Activated T-cell treated with anti-CD3 and anti-CD28 coated beads for 1 hour (primary cell): ENCODE data around the gene OR2F1.

ENCODE experiments used
- DNase-seq: peaks from one replicate; pipeline ENCODE4 v3.0.0-alpha.2; 2020; ENCODE audit warnings: low read depth

OR2F1 gene

DNA sequence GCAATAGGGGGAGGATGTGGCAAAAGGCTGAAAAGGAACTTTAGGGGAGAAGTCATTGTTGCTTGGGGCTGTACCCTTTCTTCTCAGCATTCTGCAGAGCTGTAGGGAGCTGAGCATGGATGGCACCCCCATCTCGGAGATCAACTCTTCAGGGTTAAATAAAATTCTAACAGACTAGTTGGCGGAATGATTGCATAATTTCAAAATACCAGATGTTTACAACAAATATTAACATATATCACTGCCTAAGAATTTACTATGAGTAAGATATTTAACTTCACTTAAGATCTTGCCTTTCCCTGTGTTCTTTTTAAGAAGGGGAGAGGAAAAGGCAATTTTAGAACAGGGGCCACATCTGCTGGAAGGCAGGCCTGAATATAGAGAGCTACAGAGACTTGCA lies 509 bp upstream of the OR2F1 start:
- DNase-seq = no peak

- DNase-seq = no peak
Measured at GRCh38 chr7:143958781-143959180, 4.1 kb downstream of the OR2F1 start.

DNA sequence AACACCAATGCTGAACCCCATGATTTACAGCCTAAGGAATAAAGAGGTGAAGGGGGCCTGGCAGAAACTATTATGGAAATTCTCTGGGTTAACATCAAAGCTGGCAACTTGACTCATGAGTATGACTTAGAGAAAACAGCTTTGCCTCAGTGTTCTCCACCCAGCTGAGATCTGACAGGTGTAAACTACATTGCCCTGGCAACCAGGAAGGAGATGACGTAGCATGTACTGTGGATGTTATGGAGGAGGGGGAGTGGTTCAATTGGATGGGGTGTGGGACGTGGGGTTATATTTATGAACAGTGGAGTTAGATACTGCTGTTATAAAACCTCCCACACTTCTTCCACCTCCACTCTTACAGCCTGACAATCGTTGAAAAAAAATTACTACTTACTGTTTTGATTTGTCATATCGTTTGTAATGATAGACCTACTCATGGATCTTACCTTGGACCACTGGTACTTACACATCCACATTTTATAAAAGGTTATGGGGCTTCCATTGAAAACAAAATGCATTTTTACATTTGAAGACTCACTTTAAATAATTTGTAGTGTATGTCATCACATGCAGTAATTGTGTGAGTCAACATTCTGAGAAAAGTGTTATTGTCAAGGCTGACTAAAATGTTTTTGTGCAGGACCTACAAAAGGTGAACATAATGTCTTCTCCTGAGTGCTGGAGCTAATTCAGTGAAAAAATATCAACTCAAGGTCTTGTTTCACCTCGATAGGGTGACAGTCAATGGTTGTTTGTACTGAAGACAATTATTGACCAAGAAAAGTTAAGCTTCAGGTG lies 6.4 kb downstream of the OR2F1 start:
- DNase-seq = no peak

GRCh38 chr7:143965280-143965679 lies 10.6 kb downstream of the OR2F1 start:
- no peak for DNase-seq

- no peak for DNase-seq
Measured at GRCh38 chr7:143967398-143967797, 12.8 kb downstream of the OR2F1 start.

GRCh38 chr7:143973870-143974416 lies 19.3 kb downstream of the OR2F1 start:
- no peak for DNase-seq

GRCh38 chr7:143974459-143974858 lies 19.8 kb downstream of the OR2F1 start:
- no peak for DNase-seq

DNA sequence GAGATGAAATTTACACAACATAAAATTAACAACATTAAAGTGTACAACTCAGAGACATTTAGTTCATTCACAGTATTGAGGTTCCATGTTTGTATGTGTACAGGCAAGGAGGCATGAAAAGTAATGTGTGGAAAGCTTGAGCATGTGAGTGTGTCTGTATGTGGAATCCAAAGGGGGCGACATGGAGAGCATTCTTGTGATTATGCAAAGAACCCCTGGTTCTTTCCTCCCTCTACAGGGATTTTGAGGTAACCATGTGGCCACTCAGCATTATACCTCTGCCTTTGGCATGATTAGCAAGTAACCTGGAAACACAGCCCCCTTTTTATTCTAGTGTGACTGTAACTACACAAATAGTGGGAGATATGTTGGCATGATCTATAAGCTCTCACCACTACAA lies 21.0 kb downstream of the OR2F1 start:
- no peak for DNase-seq

DNA sequence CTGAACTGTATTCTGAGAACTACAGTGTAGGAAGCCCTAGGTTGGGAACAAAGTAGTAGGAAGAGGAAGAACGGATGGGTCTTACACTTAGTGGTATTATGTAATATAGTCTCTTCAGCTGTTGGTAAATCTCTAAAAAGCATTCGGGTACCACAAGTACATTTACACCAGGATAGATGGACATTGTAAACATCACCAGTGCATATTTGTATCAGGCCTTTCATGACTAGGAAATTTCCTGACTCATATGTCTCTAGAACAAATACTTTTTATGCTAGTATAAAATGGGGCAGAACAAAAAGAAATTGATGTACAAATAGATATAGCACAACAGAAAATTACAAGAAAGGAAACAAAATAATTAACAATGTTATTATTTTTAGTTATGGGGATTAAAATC lies 23.9 kb downstream of the OR2F1 start:
- no peak for DNase-seq

DNA sequence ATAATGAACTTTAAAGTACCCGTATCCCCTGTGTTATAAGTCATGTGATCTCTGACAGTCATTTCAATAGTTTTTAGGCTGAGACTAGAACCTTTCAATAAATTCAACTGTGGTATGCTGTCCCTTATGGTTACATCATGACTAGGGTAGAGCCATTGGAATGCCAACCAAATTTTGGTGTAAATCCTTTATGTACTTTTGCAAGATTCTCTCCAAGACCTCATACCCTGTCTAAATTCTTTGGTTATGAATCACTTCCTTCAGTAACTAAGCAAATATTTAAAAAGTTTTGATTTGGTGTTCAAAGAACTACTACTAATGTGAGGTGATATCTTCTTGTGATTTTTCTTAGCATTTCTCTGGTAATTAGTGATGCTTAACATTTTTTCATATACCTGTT lies 24.7 kb downstream of the OR2F1 start:
- DNase-seq = no peak

GRCh38 chr7:143979998-143980397 lies 25.4 kb downstream of the OR2F1 start:
- no peak for DNase-seq

DNA sequence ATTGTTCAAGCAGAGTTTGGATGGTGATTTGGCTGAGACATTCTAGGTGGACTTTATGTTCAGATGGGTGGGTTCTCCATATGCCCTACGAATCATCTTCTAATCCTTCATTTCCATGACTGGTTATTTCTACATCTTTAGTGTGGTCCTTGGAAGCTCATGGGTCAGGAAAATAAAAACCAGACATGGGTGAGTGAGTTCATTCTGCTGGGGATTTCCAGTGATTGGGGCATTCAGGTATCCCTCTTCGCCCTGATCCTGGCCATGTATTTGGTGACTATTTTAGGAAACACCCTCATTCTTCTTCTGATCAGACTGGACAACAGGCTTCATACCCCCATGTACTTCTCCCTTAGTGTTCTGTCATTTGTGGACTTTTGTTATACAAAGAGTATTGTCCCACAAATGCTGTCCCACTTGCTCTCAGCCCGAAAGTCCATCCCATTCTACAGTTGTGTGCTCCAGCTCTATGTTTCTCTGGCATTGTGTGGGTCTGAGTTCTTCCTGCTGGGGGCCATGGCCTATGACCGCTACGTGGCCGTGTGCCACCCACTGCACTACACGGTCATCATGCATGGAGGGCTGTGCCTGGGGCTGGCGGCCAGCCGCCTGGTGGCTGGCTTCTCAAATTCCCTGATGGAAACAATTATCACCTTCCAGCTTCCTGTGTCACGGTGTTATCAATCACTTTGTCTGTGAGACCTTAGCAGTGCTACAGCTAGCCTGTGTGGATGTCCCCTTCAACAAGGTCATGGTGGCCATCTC lies 26.3 kb downstream of the OR2F1 start:
- DNase-seq = no peak

GRCh38 chr7:143983960-143984359 lies 29.3 kb downstream of the OR2F1 start:
- no peak for DNase-seq

DNA sequence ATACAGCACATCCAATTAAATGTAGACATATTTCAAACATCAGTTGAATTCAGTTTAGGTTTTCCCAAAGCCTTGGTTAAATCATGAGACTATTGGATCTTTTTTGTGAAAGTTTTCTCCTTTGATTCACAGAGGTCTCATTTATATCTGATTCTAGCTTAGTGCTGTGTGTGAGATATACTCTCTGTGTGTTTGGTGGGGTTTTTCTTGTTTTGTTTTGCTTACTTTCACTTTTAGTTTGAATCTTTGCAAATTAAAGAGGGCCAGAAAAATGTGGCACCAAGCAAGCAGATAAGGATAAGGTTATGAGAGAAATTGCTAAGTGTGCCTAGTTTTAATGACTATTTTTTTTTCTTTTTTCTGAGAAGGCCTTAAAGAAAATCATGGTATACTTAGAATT lies 32.9 kb downstream of the OR2F1 start:
- DNase-seq = no peak

- DNase-seq = no peak
Measured at GRCh38 chr7:143988976-143989745, 34.5 kb downstream of the OR2F1 start.

GRCh38 chr7:143992670-143993069 lies 38.0 kb downstream of the OR2F1 start:
- no peak for DNase-seq

- DNase-seq = no peak
Measured at GRCh38 chr7:143993924-143994323, 39.3 kb downstream of the OR2F1 start.

- no peak for DNase-seq
Measured at GRCh38 chr7:144000020-144000419, 45.4 kb downstream of the OR2F1 start, which contains the start of gene OR6B1. OR6B1 (plus strand) TSS chr7:144000320; CDS start chr7:144003997, 3,677 bp downstream.

DNA sequence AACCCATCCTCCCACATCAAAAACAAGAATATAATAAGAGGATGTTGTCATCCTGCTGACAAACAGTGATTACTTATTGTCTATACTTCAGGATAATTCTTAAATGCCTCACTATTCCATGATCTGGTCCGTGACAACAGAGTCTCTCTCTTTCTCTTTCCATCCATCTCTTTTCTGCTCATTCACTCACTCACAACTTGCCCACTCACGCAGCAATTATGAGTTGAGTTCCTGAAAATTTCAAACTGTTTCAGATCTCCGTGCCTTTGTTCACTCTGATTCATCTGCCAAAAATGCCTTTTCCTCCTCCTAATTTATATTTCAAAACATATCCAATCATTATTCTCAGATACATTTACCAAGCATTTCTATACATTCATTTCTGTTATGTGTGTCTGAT lies 46.9 kb downstream of the OR2F1 start:
- no peak for DNase-seq

GRCh38 chr7:144004703-144005102 lies 50.1 kb downstream of the OR2F1 start:
- no peak for DNase-seq

GRCh38 chr7:144006029-144006691 lies 51.5 kb downstream of the OR2F1 start:
- DNase-seq = no peak

DNA sequence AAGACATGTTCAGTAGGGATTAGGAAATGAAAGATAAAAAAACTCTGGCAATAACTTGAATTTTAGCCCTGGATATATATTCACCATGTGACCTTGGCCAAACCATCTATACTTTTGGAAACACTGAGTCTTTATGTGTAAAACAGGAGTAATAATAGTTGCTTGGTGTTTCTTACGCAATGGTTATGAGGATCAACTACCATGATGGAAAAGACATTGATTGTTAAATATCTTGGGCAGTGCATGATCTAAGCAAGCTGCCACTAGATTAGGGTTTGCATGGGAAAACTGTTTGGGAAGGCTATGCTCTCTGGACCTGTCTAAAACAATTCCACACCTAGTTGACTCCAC lies 52.0 kb downstream of the OR2F1 start:
- no peak for DNase-seq
